SK-N-SH treated with all-trans-retinoic acid at 6 μM for 48 hours (cell line): Measurements from ENCODE around the gene LARP4B.

Experiments used
- ATAC-seq: fragments of 200-7000 bp; cut with Tn5 transposase; 3 replicates; pipeline ENCODE4 v1.9.1; 2020; ENCODE audit warnings: mild to moderate bottlenecking, moderate library complexity
- ARNTL ChIP-seq: fragments of 450-650 bp; formaldehyde crosslinking; IDR thresholded peaks from 2 replicates; pipeline ENCODE4 v1.5.0; 2020; ENCODE audit warnings: low read depth, mild to moderate bottlenecking, moderate library complexity, borderline replicate concordance
- BACH2 ChIP-seq: fragments of 250-450 bp; sonication (Bioruptor Pico); IDR thresholded peaks from 2 replicates; pipeline ENCODE4 v1.9.0; 2021; ENCODE audit warnings: mild to moderate bottlenecking, borderline replicate concordance
- CSDC2 ChIP-seq: fragments of 250-450 bp; sonication (Bioruptor Pico); IDR thresholded peaks from 2 replicates; pipeline ENCODE4 v1.5.0; 2020; ENCODE audit warnings: mild to moderate bottlenecking, moderate library complexity
- CSRNP3 ChIP-seq: fragments of 250-450 bp; sonication (Bioruptor Pico); IDR thresholded peaks from 2 replicates; pipeline ENCODE4 v1.5.1; 2021; ENCODE audit warnings: mild to moderate bottlenecking, moderate library complexity
- ESRRG ChIP-seq: fragments of 250-450 bp; sonication (Bioruptor Pico); IDR thresholded peaks from 2 replicates; pipeline ENCODE4 v1.6.1; 2021; ENCODE audit warnings: mild to moderate bottlenecking
- OSR1 ChIP-seq: fragments of 250-450 bp; sonication (Bioruptor Pico); IDR thresholded peaks from 2 replicates; pipeline ENCODE4 v1.8.0; 2022; ENCODE audit warnings: moderate library complexity, mild to moderate bottlenecking, inconsistent platforms
- POU6F1 ChIP-seq: fragments of 250-450 bp; sonication (Bioruptor Pico); IDR thresholded peaks from 2 replicates; pipeline ENCODE4 v1.8.0; 2021; ENCODE audit warnings: low read depth, mild to moderate bottlenecking, moderate library complexity, borderline replicate concordance
- TCF4 ChIP-seq: fragments of 250-450 bp; sonication (Bioruptor Pico); IDR thresholded peaks from 2 replicates; pipeline ENCODE4 v1.8.0; 2021; ENCODE audit warnings: mild to moderate bottlenecking, moderate library complexity, borderline replicate concordance
- TSHZ2 ChIP-seq: fragments of 250-450 bp; sonication (Bioruptor Pico); IDR thresholded peaks from 2 replicates; pipeline ENCODE4 v1.5.0; 2020; ENCODE audit warnings: mild to moderate bottlenecking, moderate library complexity
- ZC3H10 ChIP-seq: fragments of 250-450 bp; sonication (Bioruptor Pico); IDR thresholded peaks from 2 replicates; pipeline ENCODE4 v1.5.1; 2021; ENCODE audit warnings: mild to moderate bottlenecking, moderate library complexity
- ZFP3 ChIP-seq: fragments of 250-450 bp; sonication (Bioruptor Pico); IDR thresholded peaks from 2 replicates; pipeline ENCODE4 v1.5.0; 2020; ENCODE audit warnings: mild to moderate bottlenecking, moderate library complexity
- ZFP30 ChIP-seq: fragments of 450-650 bp; formaldehyde crosslinking; IDR thresholded peaks from 2 replicates; pipeline ENCODE4 v1.5.0; 2022; ENCODE audit warnings: mild to moderate bottlenecking, moderate library complexity
- ZNF565 ChIP-seq: fragments of 450-650 bp; formaldehyde crosslinking; conservative IDR thresholded peaks from 2 replicates; pipeline ENCODE4 v1.5.0; 2020; ENCODE audit warnings: low read depth, mild to moderate bottlenecking, moderate library complexity
- ZNF8 ChIP-seq: fragments of 450-650 bp; formaldehyde crosslinking; IDR thresholded peaks from 2 replicates; pipeline ENCODE4 v1.5.0; 2020; ENCODE audit warnings: mild to moderate bottlenecking, moderate library complexity
- TF ChIP-seq, protein P1 (sequence below): fragments of 250-450 bp; sonication (Bioruptor Pico); IDR thresholded peaks from 2 replicates; pipeline ENCODE4 v1.8.0; 2020; ENCODE audit warnings: mild to moderate bottlenecking, moderate library complexity, borderline replicate concordance
- TF ChIP-seq, protein P2 (sequence below): fragments of 250-450 bp; sonication (Bioruptor Pico); IDR thresholded peaks from 2 replicates; pipeline ENCODE4 v1.5.1; 2020; ENCODE audit warnings: low read depth, mild to moderate bottlenecking, moderate library complexity

LARP4B gene

GRCh38 chr10:931326-932318 lies at the start of gene LARP4B:
TSS of gene LARP4B (minus strand) at chr10:931705. CDS start at chr10:885721, 45,984 bp downstream.
- TF ChIP-seq, protein P1, sequence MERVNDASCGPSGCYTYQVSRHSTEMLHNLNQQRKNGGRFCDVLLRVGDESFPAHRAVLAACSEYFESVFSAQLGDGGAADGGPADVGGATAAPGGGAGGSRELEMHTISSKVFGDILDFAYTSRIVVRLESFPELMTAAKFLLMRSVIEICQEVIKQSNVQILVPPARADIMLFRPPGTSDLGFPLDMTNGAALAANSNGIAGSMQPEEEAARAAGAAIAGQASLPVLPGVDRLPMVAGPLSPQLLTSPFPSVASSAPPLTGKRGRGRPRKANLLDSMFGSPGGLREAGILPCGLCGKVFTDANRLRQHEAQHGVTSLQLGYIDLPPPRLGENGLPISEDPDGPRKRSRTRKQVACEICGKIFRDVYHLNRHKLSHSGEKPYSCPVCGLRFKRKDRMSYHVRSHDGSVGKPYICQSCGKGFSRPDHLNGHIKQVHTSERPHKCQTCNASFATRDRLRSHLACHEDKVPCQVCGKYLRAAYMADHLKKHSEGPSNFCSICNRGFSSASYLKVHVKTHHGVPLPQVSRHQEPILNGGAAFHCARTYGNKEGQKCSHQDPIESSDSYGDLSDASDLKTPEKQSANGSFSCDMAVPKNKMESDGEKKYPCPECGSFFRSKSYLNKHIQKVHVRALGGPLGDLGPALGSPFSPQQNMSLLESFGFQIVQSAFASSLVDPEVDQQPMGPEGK (CRISPR knock-in tag), result no peak
- TF ChIP-seq TSHZ2 (CRISPR knock-in tag) (peak; percentile 61; the same call in 1 of the 2 replicates), CSDC2 (CRISPR knock-in tag) (0 out of 2 replicates have a peak, but pooled peaks have one; percentile 69)
- TF ChIP-seq, protein P2, sequence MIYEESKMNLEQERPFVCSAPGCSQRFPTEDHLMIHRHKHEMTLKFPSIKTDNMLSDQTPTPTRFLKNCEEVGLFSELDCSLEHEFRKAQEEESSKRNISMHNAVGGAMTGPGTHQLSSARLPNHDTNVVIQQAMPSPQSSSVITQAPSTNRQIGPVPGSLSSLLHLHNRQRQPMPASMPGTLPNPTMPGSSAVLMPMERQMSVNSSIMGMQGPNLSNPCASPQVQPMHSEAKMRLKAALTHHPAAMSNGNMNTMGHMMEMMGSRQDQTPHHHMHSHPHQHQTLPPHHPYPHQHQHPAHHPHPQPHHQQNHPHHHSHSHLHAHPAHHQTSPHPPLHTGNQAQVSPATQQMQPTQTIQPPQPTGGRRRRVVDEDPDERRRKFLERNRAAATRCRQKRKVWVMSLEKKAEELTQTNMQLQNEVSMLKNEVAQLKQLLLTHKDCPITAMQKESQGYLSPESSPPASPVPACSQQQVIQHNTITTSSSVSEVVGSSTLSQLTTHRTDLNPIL, result no peak
- peak; percentile 98 for ATAC-seq

DNA sequence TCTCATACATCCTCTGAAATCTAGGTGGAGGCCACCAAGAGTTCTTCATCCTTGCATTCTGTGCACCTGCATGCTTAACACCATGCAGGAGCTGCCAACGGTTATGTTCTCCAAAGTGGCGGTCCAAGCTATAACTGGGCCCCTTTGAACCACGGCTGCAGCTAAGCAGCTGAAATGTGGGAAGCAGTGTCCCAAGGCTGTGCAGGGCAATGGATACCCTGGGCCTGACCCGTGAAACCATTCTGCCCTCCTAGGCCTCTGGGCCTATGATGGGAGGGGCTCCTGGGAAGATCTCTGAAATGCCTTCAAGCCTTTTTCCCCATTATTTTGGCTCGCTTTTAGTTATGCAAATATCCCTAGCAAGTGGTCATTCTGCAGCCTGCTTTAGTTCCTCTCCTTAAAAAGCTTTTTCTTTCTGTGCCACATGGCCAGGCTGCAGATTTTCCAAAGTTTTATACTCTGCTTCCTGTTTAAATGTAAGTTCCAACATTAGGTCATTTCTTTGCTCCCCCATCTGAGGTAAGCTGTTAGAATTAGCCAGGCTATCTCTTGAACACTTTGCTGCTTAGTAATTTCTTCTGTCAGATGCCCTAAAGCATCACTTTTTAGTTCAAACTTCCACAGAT lies 49.1 kb upstream of the LARP4B start:
- TF ChIP-seq ARNTL (CRISPR knock-in tag), result no peak
- TF ChIP-seq, all 23 proteins: peak for 0
- ATAC-seq, result no peak

- ATAC-seq, result no peak
- TF ChIP-seq TSHZ2 (CRISPR knock-in tag) (no peak), ZC3H10 (CRISPR knock-in tag) (no peak), ZNF565 (no peak), ESRRG (no peak), CSRNP3 (CRISPR knock-in tag) (no peak), ZFP30 (CRISPR knock-in tag) (no peak), OSR1 (CRISPR knock-in tag) (no peak), TCF4 (CRISPR knock-in tag) (no peak), POU6F1 (CRISPR knock-in tag) (no peak), ZFP3 (no peak), BACH2 (no peak), ZNF8 (CRISPR knock-in tag) (no peak), ARNTL (CRISPR knock-in tag) (no peak)
- TF ChIP-seq, protein P1 (CRISPR knock-in tag), result no peak
- TF ChIP-seq, all 23 proteins: peak for 0
These were observed 47.4 kb upstream of the LARP4B start for GRCh38 chr10:978826-979421.
